Measurements from ENCODE around the gene ARHGEF35. TPM values are rescaled to one million over a fixed set of nuclear protein-coding genes. Genes with fewer than 3 reads are reported as not detected.
"Not testable (repeated sequence)": the region's sequence is repeated elsewhere in the genome, so short reads cannot be mapped to it uniquely, and the experiment has no call there.

The ARHGEF35 gene
- total RNA-seq, 4 donors from 2014 or later = 0.29 to 8.6 (median 4.4) TPM

GRCh38 chr7:144174613-144175012 is 21.0 kb downstream of the ARHGEF35 start:
- H3K27ac ChIP-seq = no peak overlapping the region
- intact Hi-C loops (cut with DNase I; ENCODE audit: low total_unique reads) = no loop called here
- no peaks in the 10 kb centered on the region for H3K4me1 ChIP-seq
- no peaks in the 10 kb centered on the region for H3K27me3 ChIP-seq
- no peak overlapping the region for H3K4me3 ChIP-seq
- no peak for DNase-seq
- TF ChIP-seq POLR2A (IDR thresholded peaks at IDR 0.05) = no peak
- TF ChIP-seq, protein P1, sequence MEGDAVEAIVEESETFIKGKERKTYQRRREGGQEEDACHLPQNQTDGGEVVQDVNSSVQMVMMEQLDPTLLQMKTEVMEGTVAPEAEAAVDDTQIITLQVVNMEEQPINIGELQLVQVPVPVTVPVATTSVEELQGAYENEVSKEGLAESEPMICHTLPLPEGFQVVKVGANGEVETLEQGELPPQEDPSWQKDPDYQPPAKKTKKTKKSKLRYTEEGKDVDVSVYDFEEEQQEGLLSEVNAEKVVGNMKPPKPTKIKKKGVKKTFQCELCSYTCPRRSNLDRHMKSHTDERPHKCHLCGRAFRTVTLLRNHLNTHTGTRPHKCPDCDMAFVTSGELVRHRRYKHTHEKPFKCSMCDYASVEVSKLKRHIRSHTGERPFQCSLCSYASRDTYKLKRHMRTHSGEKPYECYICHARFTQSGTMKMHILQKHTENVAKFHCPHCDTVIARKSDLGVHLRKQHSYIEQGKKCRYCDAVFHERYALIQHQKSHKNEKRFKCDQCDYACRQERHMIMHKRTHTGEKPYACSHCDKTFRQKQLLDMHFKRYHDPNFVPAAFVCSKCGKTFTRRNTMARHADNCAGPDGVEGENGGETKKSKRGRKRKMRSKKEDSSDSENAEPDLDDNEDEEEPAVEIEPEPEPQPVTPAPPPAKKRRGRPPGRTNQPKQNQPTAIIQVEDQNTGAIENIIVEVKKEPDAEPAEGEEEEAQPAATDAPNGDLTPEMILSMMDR (IDR thresholded peaks at IDR 0.05) = no peak
- H3K36me3 ChIP-seq = no peaks in the 10 kb centered on the region
- H3K9me3 ChIP-seq = no peaks in the 10 kb centered on the region

DNA sequence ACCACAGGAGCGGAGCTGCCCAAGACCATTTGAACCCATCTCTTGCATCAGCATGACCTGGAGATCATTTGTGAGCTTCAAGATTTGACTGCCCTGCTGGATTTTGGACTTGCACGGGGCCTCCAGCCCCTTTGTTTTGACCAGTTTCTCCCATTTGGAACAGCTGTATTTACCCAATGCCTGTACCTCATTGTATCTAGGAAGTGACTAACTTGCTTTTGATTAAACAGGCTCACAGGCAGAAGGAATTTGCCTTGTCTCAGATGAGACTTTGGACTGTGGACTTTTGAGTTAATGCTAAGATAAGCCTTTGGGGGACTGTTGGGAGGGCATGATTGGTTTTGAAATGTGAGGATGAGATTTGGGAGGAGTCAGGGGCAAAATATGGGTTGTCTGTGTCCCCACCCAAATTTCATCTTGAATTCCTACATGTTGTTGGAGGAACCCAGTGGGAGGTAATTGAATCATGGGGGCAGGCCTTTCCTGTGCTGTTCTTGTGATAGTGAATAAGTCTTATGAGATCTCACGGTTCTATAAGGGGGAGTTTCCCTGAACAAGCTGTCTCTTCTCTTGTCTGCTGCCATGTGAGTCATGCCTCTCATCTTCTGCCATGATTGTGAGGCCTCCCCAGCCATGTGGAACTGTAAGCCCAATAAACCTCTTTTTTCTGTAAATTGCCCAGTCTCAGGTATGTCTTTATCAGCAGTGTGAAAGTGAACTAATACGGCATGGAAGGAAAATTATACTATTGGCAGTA is 23.9 kb downstream of the ARHGEF35 start:
- H3K36me3 ChIP-seq; H3K4me3 ChIP-seq; H3K27me3 ChIP-seq; DNase-seq; intact Hi-C loops (cut with DNase I; ENCODE audit: low total_unique reads); H3K4me1 ChIP-seq; H3K9me3 ChIP-seq; H3K27ac ChIP-seq: not testable (repeated sequence)

DNA sequence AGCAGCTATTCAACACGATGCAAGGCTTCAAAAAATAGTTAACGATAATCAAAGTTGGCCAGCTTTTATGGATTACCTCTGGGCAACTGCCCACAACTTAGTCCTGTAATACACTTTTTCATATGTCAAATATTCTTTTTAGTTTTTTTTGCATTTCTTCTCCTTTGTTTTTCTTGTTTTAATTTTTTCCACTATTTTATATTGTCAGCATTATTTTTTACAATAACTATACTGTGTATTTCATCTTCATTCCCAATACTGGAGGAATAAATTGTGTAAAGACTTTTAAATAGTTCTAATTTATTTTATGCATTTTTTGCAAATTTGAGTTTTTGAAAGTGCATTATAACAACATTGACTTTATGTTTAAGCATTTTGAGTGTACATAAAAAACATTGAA is 30.8 kb downstream of the ARHGEF35 start:
- Histone ChIP-seq H3K9me3 (no peaks in the 10 kb centered on the region), H3K4me1 (no peaks in the 10 kb centered on the region), H3K27ac (no peak overlapping the region), H3K4me3 (no peak overlapping the region), H3K27me3 (no peaks in the 10 kb centered on the region), H3K36me3 (no peaks in the 10 kb centered on the region)
- TF ChIP-seq, protein P1 (IDR thresholded peaks at IDR 0.05) = no peak
- TF ChIP-seq POLR2A (IDR thresholded peaks at IDR 0.05) = no peak
- DNase-seq = no peak
- intact Hi-C loops (cut with DNase I; ENCODE audit: low total_unique reads) = loop anchor here (5.0 kb wide), 1 partner anchor 243 kb away; no protein-coding TSS in a partner anchor

DNA sequence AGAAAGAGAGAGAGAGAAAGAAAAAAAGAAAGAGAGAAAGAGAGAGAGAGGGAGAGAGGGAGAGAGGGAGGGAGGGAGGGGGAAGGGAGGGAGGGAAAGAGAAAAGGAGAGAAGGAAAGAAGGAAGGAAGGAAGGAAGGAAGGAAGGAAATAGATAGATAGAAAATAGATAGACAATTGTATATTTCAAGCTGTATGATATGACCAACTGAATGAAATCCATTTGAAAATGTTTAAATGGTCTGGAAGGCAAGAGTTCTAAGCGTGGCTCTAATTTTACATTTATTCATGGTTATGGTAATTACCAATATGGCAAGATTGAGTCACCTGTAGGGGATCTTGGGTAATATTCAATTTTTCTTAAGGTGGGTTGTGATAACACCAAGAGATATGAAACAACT is 36.8 kb downstream of the ARHGEF35 start:
- no peak for TF ChIP-seq POLR2A (IDR thresholded peaks at IDR 0.05)
- TF ChIP-seq, protein P1 (IDR thresholded peaks at IDR 0.05) = no peak
- intact Hi-C loops (cut with DNase I; ENCODE audit: low total_unique reads) = no loop called here

DNA sequence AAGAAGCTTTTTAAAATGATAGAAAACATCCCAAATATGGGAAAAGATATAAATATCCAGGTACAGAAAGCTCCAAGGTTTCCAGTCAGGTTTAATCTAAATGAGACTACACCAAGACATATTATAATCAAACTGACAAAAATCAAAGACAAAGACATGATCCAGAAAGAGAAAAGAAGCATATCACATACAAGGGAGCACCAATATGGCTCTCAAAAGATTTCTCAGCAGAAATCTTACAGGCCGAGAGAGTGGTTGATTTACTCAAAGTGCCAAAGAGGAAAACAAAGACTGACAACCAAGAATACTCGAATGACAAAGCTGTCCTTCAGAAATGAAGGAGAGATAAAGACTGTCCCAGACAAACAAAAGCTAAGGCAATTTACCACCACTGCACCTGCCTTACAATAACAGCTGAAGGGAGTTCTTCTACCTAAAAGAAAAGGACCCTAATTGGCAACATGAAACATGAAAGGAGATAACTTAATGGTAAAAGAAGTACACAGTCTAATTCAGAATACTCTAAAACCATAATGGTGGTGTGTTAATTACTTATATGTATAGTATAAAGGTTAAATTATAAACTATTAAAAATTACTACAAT is 47.3 kb downstream of the ARHGEF35 start:
- intact Hi-C loops (cut with DNase I; ENCODE audit: low total_unique reads) = no loop called here
- Histone ChIP-seq H3K27me3 (peaks cover 0 to 4% of the 10 kb centered on the region in 2 donors), H3K27ac (no peak overlapping the region), H3K36me3 (no peaks in the 10 kb centered on the region), H3K4me3 (no peak overlapping the region), H3K4me1 (no peaks in the 10 kb centered on the region), H3K9me3 (peaks cover 0 to 4% of the 10 kb centered on the region in 2 donors)
- no peak for DNase-seq
- no peak for TF ChIP-seq POLR2A (IDR thresholded peaks at IDR 0.05)
- TF ChIP-seq, protein P1 (IDR thresholded peaks at IDR 0.05) = no peak

More for the DNA sequence above, 36.8 kb downstream of the ARHGEF35 start:
- no peaks in the 10 kb centered on the region for H3K9me3 ChIP-seq
- no peaks in the 10 kb centered on the region for H3K36me3 ChIP-seq
- no peak overlapping the region for H3K4me3 ChIP-seq
- no peak for DNase-seq
- H3K4me1 ChIP-seq = no peaks in the 10 kb centered on the region
- H3K27me3 ChIP-seq = no peaks in the 10 kb centered on the region
- no peak overlapping the region for H3K27ac ChIP-seq
